ENCODE results near the gene CASP12. TPM values are rescaled to one million over a fixed set of nuclear protein-coding genes. Genes with fewer than 3 reads are reported as not detected.

Gene CASP12
- total RNA-seq, 1 donor from 2014 or later: not detected

- intact Hi-C loops (cut with micrococcal nuclease): no loop called here
Measured at GRCh38 chr11:104841185-104841584, 57.1 kb downstream of the CASP12 start.

- intact Hi-C loops (cut with micrococcal nuclease): no loop called here
Measured at GRCh38 chr11:104837969-104838639, 60.2 kb downstream of the CASP12 start.

- intact Hi-C loops (cut with micrococcal nuclease): no loop called here
Measured at GRCh38 chr11:104836691-104837090, 61.6 kb downstream of the CASP12 start.

Other genes with a start within 250 kb of the CASP12 start
- 104 and 109 TPM in 2 replicates for gene CASP4, start 70.1 kb upstream of the CASP12 start, total RNA-seq
- gene CASP5, start 124.7 kb upstream of the CASP12 start, total RNA-seq: 0.17 TPM in 1 of 2 replicates, not detected in the other
- gene CASP1, start 136.7 kb upstream of the CASP12 start, total RNA-seq: 77.3 and 87.9 TPM in 2 replicates
- gene CARD16, start 146.9 kb upstream of the CASP12 start, total RNA-seq: 70.4 and 75.6 TPM in 2 replicates
- not detected in 2 replicates for gene CARD18, start 241.3 kb upstream of the CASP12 start, total RNA-seq